HepG2 (cell line): ENCODE data around the gene GCH1. TPM values are rescaled to one million over a fixed set of nuclear protein-coding genes. Genes with fewer than 3 reads are reported as not detected.
A peak's percentile ranks its signal among the peaks of the same experiment; 100 is the strongest.

Experiments used
- ATAC-seq: fragments of 200-7000 bp; cut with Tn5 transposase; 3 replicates; pipeline ENCODE4 v1.9.1; 2020; ENCODE audit warnings: mild to moderate bottlenecking, moderate library complexity
- BruUV-seq: library from RNA; stranded (reverse); fragments of 400-500 nt; replicated peaks from 2 replicates; lab custom pipeline; 2021; lab: Mats Ljungman, UMichigan
- CTCF ChIA-PET: fragments of 300-600 bp; formaldehyde crosslinking; extraction: SDS; loops from one replicate; lab custom pipeline; 2021; ENCODE audit warnings: low total read pairs, inconsistent platforms, low intra/inter-chr PET ratio; lab: Yijun Ruan, JAX
- POLR2A ChIA-PET: fragments of 350-600 bp; sonication (Branson Sonifier 250); formaldehyde crosslinking; loops from one replicate; lab custom pipeline; 2020; ENCODE audit warnings: antibody characterized with exemption, inconsistent platforms; lab: Yijun Ruan, JAX
- DNase-seq: peaks from one replicate; pipeline ENCODE4 v3.0.0-alpha.2; 2015; ENCODE audit warnings: low spot score
- FAIRE-seq: peaks from 3 replicates; lab custom pipeline; 2011; peaks lifted over from hg19 to GRCh38; lab: Jason Lieb, UNC
- H2AFZ ChIP-seq: one replicate; pipeline ENCODE4 v1.6.1; 2011; ENCODE audit warnings: low read length, inconsistent platforms
- H3K27ac ChIP-seq: fragments of 300-600 bp; 3 replicates; pipeline ENCODE4 v1.8.0; 2011; ENCODE audit warnings: mixed run types, mild to moderate bottlenecking, mixed read lengths, low read length, inconsistent platforms; ENCODE audit not compliant: insufficient read depth; ENCODE audit errors: extremely low read length
- H3K27me3 ChIP-seq, 2 experiments: fragments of 200-600 bp in 1 of 2; 2 replicates in 1 of 2; 3 replicates in 1 of 2; pipeline versions ENCODE4 v1.6.0 to v1.8.0; 2011; ENCODE audit warnings: low read length in 2 of 2, mild to moderate bottlenecking in 2 of 2, moderate library complexity in 2 of 2, inconsistent platforms in 1 of 2; ENCODE audit not compliant: insufficient read depth in 2 of 2, control insufficient read depth in 1 of 2
- H3K36me3 ChIP-seq, 2 experiments: fragments of 200-600 bp in 1 of 2; replicated peaks in 1 of 2; 2 replicates in 1 of 2; 3 replicates in 1 of 2; pipeline versions ENCODE4 v1.5.1 to v1.8.0; 2011; ENCODE audit warnings: low read length in 2 of 2, inconsistent platforms in 1 of 2; ENCODE audit not compliant: insufficient read depth in 2 of 2, control insufficient read depth in 1 of 2
- H3K4me1 ChIP-seq: 2 replicates; pipeline ENCODE4 v1.5.1; 2012; ENCODE audit warnings: low read length, inconsistent platforms; ENCODE audit not compliant: insufficient read depth
- H3K4me2 ChIP-seq: 2 replicates; pipeline ENCODE4 v1.6.0; 2011; ENCODE audit warnings: low read depth, low read length, inconsistent platforms
- H3K4me3 ChIP-seq, 3 experiments: fragments of 200-600 bp in 1 of 3; sonication (generic), shearing (Covaris generic) in 1 of 3; replicated peaks in 1 of 3; 2 replicates each; pipeline ENCODE4 v1.5.1; 2011 to 2016; ENCODE audit warnings: low read length in 3 of 3, inconsistent platforms in 2 of 3, low read depth in 2 of 3, mild to moderate bottlenecking in 2 of 3, control low read depth in 1 of 3, mixed read lengths in 1 of 3; ENCODE audit not compliant: insufficient read depth in 1 of 3
- H3K79me2 ChIP-seq: one replicate; pipeline ENCODE4 v1.6.1; 2011; ENCODE audit warnings: low read length, inconsistent platforms; ENCODE audit not compliant: insufficient read depth
- H3K9ac ChIP-seq: 2 replicates; pipeline ENCODE4 v1.6.0; 2011; ENCODE audit warnings: mild to moderate bottlenecking, low read depth, low read length, inconsistent platforms; ENCODE audit not compliant: insufficient read depth
- H3K9me3 ChIP-seq: 2 replicates; pipeline ENCODE4 v1.5.1; 2012; ENCODE audit warnings: mild to moderate bottlenecking, low read length
- H4K20me1 ChIP-seq: 2 replicates; pipeline ENCODE4 v1.6.0; 2011; ENCODE audit warnings: inconsistent platforms, mild to moderate bottlenecking, low read length, moderate library complexity; ENCODE audit not compliant: insufficient read depth
- CEBPB ChIP-seq: IDR thresholded peaks from 2 replicates; pipeline ENCODE4 v1.6.1; 2011; ENCODE audit warnings: low read depth, low read length, improper control_type of control experiment, borderline replicate concordance
- HIVEP1 ChIP-seq: sonication (generic); formaldehyde crosslinking; IDR thresholded peaks from 2 replicates; pipeline ENCODE4 v1.4.0; 2020; ENCODE audit warnings: mild to moderate bottlenecking, missing genetic modification reagents
- MAFF ChIP-seq: IDR thresholded peaks from 2 replicates; pipeline ENCODE4 v1.6.1; 2011; ENCODE audit warnings: low read depth, low read length, improper control_type of control experiment
- MAFK ChIP-seq, 2 experiments: IDR thresholded peaks in 1 of 2; conservative IDR thresholded peaks in 1 of 2; 2 replicates each; pipeline ENCODE4 v1.6.1; 2011; ENCODE audit warnings: improper control_type of control experiment in 2 of 2, low read length in 2 of 2
- NR2C2 ChIP-seq: sonication (generic); formaldehyde crosslinking; IDR thresholded peaks from 2 replicates; pipeline ENCODE4 v1.4.0; 2020; ENCODE audit warnings: missing genetic modification reagents, mild to moderate bottlenecking, moderate library complexity, borderline replicate concordance
- RFX1 ChIP-seq: fragments of 450-650 bp; IDR thresholded peaks from 2 replicates; pipeline ENCODE4 v1.6.1; 2017
- ZBTB21 ChIP-seq: sonication (generic); formaldehyde crosslinking; IDR thresholded peaks from 2 replicates; pipeline ENCODE4 v1.4.0; 2020; ENCODE audit warnings: missing genetic modification reagents
- ZFP36L2 ChIP-seq: sonication (generic); formaldehyde crosslinking; IDR thresholded peaks from 2 replicates; pipeline ENCODE4 v1.4.0; 2020; ENCODE audit warnings: missing genetic modification reagents
- ZNF460 ChIP-seq: sonication (generic); formaldehyde crosslinking; IDR thresholded peaks from 2 replicates; pipeline ENCODE4 v1.5.1; 2020; ENCODE audit warnings: missing genetic modification reagents, mild to moderate bottlenecking, borderline replicate concordance
- WGBS: methylation state at CpG from one replicate; pipeline ENCODE4 v1.1.6; 2017; ENCODE audit warnings: low lambda C conversion rate; 5-methylcytosine and 5-hydroxymethylcytosine counted together
- in situ Hi-C: cut with HindIII; loops from 2 replicates; pipeline ENCODE4 v1.10.0; 2017; ENCODE audit warnings: low pct_unique_long_range_greater_than_20kb; ENCODE audit not compliant: extremely low pct_ligation_motif_present
- intact Hi-C: fragments of 100-400 bp; cut with micrococcal nuclease; formaldehyde crosslinking; loops from one replicate; pipeline ENCODE4 v1.10.0; 2022; ENCODE audit not compliant: unreplicated experiment
- polyA plus RNA-seq, 8 experiments: library from polyadenylated mRNA; depleted of rRNA in 3 of 8; stranded (reverse) in 7 of 8; unstranded in 1 of 8; fragments of >200 nt; fragmentation: Illumina TruSeq in 4 of 8; extraction: Trizol in 4 of 8; gene quantifications; 2 replicates each; pipeline versions ENCODE4 v1.2.1 to v1.2.3, GENCODE V29; 2011 to 2016; ENCODE audit warnings: low read depth in 4 of 8, missing spikeins in 1 of 8, mixed read lengths in 1 of 8; ENCODE audit not compliant: insufficient read depth in 1 of 8
- total RNA-seq, 5 experiments: library from RNA; depleted of rRNA; stranded (reverse); fragments of >200 nt; fragmentation: Illumina TruSeq; extraction: Trizol; gene quantifications; 2 replicates each; pipeline ENCODE4 v1.2.3, GENCODE V29; 2016; ENCODE audit warnings: low read depth in 1 of 5
- TF ChIP-seq, protein P1 (sequence below): sonication (generic); formaldehyde crosslinking; IDR thresholded peaks from 2 replicates; pipeline ENCODE4 v1.5.1; 2020; ENCODE audit warnings: missing genetic modification reagents, mild to moderate bottlenecking, borderline replicate concordance
- TF ChIP-seq, protein P2 (sequence below): sonication (generic); formaldehyde crosslinking; IDR thresholded peaks from 2 replicates; pipeline ENCODE4 v1.4.0; 2020; ENCODE audit warnings: mild to moderate bottlenecking, missing genetic modification reagents
- TF ChIP-seq, protein P3 (sequence below): sonication (generic); formaldehyde crosslinking; IDR thresholded peaks from 2 replicates; pipeline ENCODE4 v1.5.0; 2020; ENCODE audit warnings: mild to moderate bottlenecking, missing genetic modification reagents, moderate library complexity

GCH1 gene
- total and polyA plus RNA-seq, 2 of the 13 experiments (the other 11 are each of a cell fraction or from before 2014, with no cell fraction given) = 15.0 to 25.2 TPM

DNA sequence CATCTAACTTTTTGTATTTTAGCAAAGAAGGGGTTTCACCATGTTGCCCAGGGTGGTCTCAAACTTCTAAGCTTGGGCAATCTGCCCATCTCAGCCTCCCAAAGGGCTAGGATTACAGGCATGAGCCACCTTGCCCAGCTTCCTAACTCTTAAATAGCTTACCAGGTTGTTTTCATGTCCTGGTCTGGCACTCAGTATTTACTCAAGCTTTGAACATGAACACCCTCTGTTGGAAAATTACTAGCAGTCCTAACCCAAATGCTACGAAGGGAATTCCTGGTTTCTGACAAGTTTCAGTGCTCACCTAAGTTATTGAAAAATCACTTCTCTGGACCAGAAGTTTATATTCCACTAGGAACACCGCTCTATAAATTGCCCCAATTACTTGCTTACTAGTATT lies 32.5 kb upstream of the GCH1 start (continued):
- no peak for TF ChIP-seq NR2C2 (CRISPR knock-in tag)
- TF ChIP-seq, protein P1, sequence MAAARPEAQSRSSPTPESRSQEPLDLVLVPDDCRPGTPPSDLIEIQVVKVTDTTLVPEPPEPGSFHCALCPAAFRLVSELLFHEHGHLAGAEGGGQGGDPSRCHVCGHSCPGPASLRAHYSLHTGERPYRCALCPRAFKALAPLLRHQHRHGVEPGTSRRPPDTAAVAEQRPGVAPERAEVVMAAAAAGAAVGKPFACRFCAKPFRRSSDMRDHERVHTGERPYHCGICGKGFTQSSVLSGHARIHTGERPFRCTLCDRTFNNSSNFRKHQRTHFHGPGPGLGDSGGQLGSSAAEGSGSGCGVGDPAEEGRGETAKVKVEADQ (CRISPR knock-in tag) = no peak
- TF ChIP-seq ZNF460 (CRISPR knock-in tag) = peak; percentile 12; the same call in 1 of the 2 replicates
- no peak for TF ChIP-seq ZFP36L2
- TF ChIP-seq, all 625 proteins: peak for 8

GRCh38 chr14:54933006-54933405 lies 30.4 kb upstream of the GCH1 start:
- ATAC-seq (no peak), FAIRE-seq (no peak), DNase-seq (no peak)
- Histone ChIP-seq H3K27me3 (no peaks in the 10 kb centered on the region), H3K4me2 (no peak overlapping the region), H3K9me3 (no peaks in the 10 kb centered on the region), H3K27ac (no peak overlapping the region), H3K4me3 (no peak overlapping the region), H3K36me3 (no peaks in the 10 kb centered on the region), H3K79me2 (no peaks in the 10 kb centered on the region), H4K20me1 (no peaks in the 10 kb centered on the region), H2AFZ (no peak overlapping the region), H3K9ac (no peak overlapping the region), H3K4me1 (peaks cover 20% of the 10 kb centered on the region)
- intact Hi-C loops (no loop called here), in situ Hi-C loops (no loop called here)
- no peak for TF ChIP-seq HIVEP1 (CRISPR knock-in tag)
- TF ChIP-seq, protein P2, sequence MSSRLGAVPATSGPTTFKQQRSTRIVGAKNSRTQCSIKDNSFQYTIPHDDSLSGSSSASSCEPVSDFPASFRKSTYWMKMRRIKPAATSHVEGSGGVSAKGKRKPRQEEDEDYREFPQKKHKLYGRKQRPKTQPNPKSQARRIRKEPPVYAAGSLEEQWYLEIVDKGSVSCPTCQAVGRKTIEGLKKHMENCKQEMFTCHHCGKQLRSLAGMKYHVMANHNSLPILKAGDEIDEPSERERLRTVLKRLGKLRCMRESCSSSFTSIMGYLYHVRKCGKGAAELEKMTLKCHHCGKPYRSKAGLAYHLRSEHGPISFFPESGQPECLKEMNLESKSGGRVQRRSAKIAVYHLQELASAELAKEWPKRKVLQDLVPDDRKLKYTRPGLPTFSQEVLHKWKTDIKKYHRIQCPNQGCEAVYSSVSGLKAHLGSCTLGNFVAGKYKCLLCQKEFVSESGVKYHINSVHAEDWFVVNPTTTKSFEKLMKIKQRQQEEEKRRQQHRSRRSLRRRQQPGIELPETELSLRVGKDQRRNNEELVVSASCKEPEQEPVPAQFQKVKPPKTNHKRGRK (CRISPR knock-in tag) = no peak
- peak; percentile 50; the same call in 1 of the 2 replicates for TF ChIP-seq MAFF
- TF ChIP-seq, protein P3, sequence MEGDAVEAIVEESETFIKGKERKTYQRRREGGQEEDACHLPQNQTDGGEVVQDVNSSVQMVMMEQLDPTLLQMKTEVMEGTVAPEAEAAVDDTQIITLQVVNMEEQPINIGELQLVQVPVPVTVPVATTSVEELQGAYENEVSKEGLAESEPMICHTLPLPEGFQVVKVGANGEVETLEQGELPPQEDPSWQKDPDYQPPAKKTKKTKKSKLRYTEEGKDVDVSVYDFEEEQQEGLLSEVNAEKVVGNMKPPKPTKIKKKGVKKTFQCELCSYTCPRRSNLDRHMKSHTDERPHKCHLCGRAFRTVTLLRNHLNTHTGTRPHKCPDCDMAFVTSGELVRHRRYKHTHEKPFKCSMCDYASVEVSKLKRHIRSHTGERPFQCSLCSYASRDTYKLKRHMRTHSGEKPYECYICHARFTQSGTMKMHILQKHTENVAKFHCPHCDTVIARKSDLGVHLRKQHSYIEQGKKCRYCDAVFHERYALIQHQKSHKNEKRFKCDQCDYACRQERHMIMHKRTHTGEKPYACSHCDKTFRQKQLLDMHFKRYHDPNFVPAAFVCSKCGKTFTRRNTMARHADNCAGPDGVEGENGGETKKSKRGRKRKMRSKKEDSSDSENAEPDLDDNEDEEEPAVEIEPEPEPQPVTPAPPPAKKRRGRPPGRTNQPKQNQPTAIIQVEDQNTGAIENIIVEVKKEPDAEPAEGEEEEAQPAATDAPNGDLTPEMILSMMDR (CRISPR knock-in tag) = no peak
- no peak for TF ChIP-seq ZBTB21
- no peak for TF ChIP-seq RFX1
- peak; percentile 44 to 66; a peak in 2 of 4 replicates for TF ChIP-seq MAFK (conservative IDR thresholded peaks at IDR 0.05 in 1 of 2, IDR thresholded peaks at IDR 0.05 in 1 of 2; ENCODE audit: low read length in 2 of 2)
- no peak for TF ChIP-seq CEBPB
- ChIA-PET POLR2A (no interaction called here), CTCF (no interaction called here)
- BruUV-seq = no TSS peak
- 93% methylated on average over 1 of the region's 1 CpG for WGBS
